SHP77 treated with DMSO at 0.1 percent for 48 hours (cell line): ENCODE measurements around the gene ACOT8.

Experiments
- DNase-seq: peaks from one replicate; lab custom pipeline; 2025; lab: John Stamatoyannopoulos, UW

ACOT8 gene

DNA sequence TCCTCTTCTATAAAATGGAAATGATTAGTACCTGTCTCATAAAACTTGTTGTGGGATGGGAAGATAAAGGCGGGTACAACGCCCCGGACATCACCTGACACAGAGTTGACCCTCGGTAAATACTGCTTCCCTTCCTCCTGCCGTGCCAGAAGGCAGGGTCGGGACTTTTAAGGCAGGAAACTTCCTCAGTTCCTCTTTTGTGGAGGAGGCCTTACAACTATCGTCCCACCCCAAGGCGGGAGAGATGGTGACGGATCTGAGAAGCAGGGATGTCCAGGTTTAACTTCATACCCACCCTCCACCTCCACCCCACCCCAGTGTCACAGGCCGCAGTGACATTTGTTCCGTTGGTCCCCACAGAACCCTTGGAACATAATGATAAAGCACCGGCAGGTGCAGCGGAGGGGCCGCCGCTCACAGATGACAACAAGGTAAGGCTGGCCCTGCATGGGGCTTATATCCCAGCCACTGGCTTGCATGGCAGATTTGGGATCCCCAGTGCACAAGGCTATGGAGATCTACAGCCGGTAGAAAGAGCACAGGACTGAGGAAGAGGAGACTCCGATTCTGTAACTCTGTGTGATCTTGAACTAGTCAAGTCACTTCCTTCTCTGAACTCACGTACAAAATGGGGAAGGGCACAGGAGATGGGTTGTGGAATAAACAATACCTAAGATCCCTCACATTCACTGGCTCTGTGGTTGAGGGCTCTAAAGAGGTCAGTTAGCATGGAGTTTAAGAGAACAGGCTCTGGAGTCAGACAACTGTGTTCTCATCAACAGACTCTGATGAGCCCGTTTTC, 64.7 kb downstream of the ACOT8 start:
- no peak for DNase-seq
